Thyroid gland (tissue), 4 donors: ENCODE measurements around the gene NEURL1.

Experiments used
- CTCF ChIP-seq, 6 experiments: fragments of 200-600 bp in 3 of 6; fragments of 450-650 bp in 3 of 6; sonication (generic) in 3 of 6; IDR thresholded peaks; one replicate each; pipeline ENCODE4 v1.5.1; 2016 to 2019; ENCODE audit warnings: antibody characterized with exemption in 6 of 6, mild to moderate bottlenecking in 2 of 6, inconsistent platforms in 1 of 6, moderate library complexity in 1 of 6
- POLR2A ChIP-seq, 2 donors: fragments of 450-650 bp; IDR thresholded peaks; one replicate each; pipeline ENCODE4 v1.6.1; 2017; ENCODE audit warnings: antibody characterized with exemption in 2 of 2, mild to moderate bottlenecking in 2 of 2, moderate library complexity in 1 of 2

- TF ChIP-seq CTCF (IDR thresholded peaks at IDR 0.05) (no peak), POLR2A (IDR thresholded peaks at IDR 0.05) (no peak)
Observed at GRCh38 chr10:103599907-103600306, 106.4 kb downstream of the NEURL1 start.
